Head of caudate nucleus (tissue), 42 donors: ENCODE data around the gene NKX2-8.

Experiments
- DNase-seq, 42 donors: peaks; one replicate each; pipeline versions ENCODE4 v3.0.0 to v3.0.0-alpha.2; 2020 to 2021; ENCODE audit warnings: mixed read lengths in 7 of 42
- intact Hi-C: fragments of 100-400 bp; cut with DNase I; formaldehyde crosslinking; loops from one replicate; pipeline ENCODE4 v1.15.0; 2022

The NKX2-8 gene

DNA sequence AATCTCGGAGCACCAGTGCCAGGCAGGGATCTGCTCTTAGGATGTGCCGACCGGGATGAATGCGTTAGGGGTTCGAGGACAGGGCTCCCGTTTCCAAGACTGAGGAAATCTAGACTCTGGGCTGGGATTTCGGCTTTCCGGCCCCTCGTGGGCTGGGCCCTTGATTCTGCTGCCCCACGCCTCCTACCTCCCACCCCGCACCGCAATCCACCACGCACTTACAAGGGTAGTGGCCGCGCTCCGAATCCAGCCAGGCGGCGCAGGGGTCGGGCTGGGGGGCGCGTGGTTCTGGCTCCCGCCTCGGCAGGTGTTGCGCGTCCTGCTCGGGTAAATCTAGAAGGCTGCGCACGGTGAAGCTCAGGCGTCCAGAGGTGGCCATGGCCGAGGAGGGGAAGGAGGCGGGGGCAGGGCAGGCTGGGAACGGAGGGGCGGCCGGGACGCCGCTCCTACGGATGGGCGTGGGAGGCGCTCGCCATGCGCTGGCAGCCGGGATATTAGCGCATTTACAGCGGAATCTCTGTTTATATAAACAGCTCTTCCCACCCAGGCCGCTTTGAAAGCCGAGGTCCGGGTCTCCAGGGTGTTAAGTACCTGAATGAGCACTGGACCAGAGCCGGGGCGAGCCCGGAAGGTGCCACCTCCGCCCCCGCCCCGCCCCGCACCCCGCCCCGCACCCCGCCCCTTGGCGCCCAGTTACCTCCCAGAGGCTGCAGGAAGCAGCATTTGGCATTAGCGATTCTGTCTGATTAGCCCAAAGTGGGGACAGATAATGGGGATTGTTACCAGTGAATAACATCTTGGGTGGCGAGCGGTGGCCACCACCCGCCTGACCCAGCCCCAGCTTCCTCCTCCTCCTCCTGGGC is at the start of gene NKX2-8:
Gene NKX2-8 (minus strand): TSS at position 604 of the 863 bp plus-strand sequence. CDS start 225 bp downstream, at position 379.
- intact Hi-C loops: no loop called here
- DNase-seq: no peak

DNA sequence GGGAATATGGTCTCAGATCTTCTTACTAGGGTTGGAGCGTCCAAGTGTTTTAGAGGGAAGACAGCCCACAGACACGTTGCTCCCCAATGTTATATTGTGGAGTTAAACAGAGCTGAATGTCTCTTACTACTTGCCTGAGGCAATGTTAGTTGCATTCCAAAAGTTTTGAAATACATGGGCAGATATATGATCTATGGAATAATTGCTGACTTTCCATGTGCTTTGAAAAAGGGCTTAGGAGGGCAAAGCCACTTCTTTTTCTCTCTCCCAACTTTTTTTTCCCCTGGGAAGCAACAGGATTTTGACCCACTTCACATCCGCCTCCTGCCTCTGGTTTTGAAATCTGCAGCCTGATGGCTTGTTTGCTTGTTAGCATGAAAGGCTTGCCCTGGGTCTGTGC is 45.6 kb upstream of the NKX2-8 start:
- intact Hi-C loops: no loop called here
- no peak for DNase-seq

DNA sequence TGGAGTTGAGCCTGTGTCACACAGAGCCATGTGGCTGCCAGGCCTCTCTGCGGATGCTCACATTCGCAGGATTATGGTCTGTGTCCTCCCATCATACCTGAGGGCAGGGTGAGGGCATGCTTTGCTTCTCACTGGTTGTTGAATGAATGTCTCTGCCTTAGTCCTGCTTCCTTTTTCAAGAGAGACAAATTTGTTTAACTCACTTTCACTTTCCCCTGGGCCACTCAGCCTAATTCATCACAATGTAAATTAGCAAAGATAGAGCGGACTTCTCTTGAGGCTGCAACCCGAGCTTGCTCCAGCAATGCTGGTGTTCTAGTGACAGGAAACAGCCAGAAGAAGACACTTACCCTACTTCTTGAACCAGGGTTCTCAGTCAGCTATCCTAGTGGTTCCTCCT is 43.7 kb upstream of the NKX2-8 start:
- no peak for DNase-seq
- intact Hi-C loops: no loop called here

DNA sequence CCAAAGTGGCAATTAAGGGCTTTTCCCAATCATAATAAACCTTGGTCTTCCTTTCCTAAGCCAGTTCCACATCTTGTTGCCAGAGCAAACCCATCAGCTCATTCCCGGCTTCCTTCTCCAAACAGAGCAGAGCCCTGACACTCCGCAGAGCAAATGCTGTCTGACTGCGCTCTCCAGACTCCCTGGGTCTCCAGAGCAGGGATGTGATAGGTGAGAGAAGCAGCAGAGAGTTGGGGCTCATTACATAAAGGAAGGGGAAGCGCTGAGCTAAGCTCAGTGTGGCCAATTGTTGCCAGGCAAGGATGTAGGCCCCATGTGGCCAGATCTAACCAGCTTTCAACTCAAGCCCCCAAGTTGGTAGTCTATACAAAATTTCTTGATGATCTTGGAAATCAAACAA is 43.0 kb upstream of the NKX2-8 start:
- no peak for DNase-seq
- intact Hi-C loops: no loop called here

DNA sequence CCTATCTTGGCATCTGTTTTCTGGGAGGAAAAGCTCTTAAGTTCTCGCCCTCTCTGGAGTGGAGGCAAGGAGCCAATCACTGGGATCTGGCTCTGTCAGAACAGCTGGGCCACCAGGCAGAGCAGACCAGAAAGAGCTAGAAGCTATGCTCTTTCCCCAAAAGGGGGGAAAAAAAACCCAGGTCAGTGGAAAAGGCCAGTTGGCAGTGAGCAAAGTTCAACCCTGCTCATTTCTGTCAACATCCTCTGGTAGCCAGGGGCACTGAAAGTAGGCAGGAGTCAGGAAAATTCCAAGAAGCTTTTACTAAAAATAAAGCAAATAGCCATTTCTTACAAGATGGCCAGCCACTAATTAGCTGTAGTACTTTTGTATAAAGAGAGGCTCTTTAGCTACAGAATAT is 42.6 kb upstream of the NKX2-8 start:
- no peak for DNase-seq
- intact Hi-C loops: no loop called here

DNA sequence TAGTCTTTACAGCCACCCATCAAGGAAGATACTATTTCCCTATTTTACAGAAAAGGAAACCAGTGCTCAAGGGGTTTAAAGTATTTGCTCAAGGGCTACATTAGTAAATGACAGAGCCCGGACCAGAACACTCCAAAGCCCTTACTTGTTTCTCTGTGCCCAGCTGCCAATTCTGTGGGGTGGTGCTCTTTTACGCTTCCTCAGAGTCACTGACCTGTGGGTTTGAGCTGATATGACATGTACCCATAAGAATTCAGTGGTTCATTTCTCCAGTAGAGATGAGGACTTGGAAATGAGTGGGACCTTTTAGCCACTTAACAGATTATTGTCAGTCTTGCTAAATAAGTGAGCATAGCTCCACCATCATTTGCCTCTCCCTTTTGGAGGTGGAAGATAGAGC is 37.4 kb upstream of the NKX2-8 start:
- intact Hi-C loops: no loop called here
- DNase-seq: no peak

DNA sequence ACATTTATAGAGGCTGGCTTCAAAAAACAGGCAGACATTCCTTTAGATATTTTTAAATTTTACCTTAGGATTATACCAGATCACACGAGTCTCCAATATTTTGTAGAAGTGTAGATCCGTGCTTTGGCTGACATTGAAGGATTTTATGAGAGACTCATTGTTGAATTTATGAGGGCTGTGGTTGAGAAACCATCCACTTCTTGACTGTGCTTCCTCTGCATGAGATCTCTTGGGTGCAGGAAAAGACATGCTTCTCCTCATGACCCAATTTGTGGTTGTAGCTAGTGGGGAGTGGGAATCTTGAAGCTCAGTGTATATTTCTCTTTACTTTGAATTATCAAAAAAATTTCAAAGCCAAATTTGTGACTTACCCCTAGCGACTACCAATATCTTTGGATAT is 36.7 kb upstream of the NKX2-8 start:
- DNase-seq: no peak
- intact Hi-C loops: no loop called here

DNA sequence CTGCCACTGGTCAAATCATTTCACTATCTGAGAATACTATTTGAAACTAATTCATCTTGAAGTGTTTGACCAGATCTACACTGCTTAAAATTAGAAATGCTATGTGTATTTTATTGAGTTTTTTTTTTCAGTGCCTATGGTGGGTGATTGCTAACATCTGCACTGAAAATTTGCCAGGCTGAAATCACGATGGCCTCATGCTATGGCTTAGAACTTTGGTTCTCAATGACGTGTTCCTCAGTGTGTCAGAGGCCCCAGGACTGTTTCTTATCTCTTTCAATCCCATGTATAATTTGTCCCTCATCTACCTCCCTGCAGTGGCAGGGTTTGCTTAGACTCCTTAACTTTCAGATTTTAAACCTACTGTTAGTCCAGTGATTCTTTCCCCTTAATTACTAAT is 36.2 kb upstream of the NKX2-8 start:
- DNase-seq: no peak
- intact Hi-C loops: no loop called here

DNA sequence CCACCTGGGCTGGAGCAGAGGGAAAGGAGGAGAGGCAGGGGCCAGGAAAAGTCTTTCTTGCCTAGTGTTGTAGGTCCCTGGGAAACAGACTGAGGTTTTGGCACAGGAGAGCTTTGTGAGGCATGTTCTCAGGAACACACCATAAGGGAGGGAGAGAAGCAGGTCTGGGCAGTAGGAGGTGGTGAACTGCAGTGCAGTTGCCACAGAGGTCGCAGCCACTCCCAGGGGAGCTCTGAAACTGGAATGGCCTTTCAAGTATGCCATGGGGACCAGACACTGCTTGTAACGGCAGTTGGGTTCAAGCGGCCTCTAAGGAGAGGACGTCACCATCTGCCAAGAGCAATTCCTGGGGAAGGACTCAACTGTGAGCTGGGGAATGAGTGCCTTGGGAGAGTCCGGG is 35.4 kb upstream of the NKX2-8 start:
- intact Hi-C loops: no loop called here
- DNase-seq: no peak

DNA sequence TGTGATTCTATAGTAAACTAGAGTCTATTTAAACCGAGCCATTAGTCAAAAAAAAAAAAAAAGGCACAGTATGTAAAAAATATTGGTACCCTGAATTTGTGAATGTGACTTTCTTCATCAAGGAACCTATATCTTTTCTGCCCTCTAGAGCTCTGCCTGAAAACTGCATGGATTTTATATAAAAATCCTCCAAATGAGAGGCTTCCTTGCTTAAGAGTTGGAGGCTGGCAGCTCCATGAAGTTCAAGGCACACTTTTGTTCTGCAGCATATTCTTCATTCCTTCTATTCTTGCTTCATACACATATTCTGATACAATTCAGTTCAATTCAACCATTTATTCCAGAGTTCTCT is 23.1 kb upstream of the NKX2-8 start:
- no peak for DNase-seq
- intact Hi-C loops: no loop called here

DNA sequence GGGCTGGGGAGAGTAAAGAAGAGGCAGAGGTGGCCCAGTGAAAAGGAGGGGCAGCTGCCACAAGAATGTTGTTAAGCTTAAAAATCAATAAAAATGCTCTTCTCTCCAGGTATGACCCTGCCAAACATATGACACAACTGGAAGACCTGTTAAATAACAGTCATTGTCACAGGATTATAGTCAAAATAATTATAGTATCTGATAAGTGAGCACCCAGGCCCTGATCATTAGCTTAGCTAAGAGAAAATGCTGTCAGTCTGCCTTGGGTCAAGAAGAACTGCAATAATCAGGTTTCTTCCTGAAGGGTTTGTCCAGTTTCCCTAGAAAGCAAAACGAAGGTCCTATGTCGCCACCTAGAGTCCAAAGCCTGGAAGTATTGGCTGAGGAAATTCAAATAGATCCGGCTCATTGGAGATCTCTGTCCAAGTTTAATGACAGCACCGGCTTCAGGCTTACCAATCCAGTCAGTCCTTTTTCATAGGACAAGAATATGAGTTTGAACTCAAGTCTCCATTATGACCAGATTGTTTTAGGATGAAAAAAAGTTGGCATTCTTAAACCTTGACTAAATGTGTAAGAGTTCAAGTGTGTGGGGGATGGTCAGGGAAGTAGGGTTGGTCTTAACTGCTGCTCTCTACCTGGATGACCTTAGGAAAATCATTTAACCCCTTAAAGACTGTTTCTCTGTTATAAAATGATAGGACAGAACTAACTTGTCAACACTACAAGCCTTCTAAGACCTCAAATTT is 22.5 kb upstream of the NKX2-8 start:
- peak in 33 of 42 donors; percentile 23 to 82 (median 56) for DNase-seq
- intact Hi-C loops: no loop called here

DNA sequence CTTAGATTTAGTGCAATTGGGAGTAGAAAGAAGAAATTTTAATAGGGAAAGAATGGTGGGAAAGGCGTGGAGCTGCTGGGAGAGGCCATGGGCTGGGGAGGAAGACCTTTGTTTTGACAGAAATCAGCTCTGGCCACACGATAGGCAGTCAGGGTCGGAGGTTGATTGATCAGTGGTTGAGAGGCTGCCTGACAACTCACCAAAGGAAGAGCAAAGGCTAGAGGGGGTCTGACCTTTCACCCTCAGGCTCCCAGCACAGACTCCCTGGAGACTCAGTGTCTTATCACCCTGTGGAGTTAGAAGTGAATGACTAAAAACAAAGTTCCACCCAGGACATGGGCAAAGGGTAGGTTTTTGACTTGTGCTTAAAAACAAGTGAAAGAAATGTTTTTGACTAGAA is 18.0 kb upstream of the NKX2-8 start:
- intact Hi-C loops: no loop called here

DNA sequence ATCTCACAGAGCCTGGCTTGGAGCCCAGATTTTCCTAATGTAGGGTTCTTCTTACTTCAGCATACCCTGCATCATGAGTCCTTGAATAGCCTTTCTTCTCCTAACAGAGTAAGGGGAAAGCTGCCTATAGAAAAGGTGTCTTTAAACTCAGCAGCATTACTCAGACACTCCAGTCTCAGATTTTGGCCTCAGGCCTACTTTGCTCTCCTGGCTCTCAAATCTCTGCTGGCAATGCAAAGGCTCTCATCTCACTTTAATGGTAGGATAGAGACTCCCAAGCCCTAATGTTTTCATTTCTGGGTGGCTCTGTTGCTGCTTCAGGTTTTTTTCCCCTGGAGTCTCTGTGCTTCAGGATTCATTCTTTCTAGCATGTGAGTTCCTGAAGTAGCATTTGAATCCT is 9.1 kb upstream of the NKX2-8 start:
- DNase-seq: no peak
- intact Hi-C loops: no loop called here

More for the DNA sequence above, 18.0 kb upstream of the NKX2-8 start:
- no peak for DNase-seq

DNA sequence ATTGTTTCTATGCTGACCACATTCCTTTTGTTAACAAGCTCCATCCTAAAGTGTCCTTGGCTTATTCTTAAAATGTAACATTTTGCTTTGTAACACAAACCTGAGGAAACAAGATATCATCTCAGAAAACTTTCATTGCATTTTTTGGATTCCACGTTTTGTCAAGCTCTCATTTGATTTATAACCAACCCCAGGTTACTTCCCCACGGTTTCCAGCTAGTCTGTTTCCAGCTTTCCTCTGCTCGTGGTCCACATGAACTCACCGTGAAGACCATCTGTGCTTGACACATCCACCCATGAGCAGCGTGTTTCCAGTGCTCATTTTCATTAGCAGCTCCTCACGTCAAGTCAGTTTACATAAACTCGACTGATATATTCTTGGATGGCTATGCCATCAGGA is 6.4 kb upstream of the NKX2-8 start:
- intact Hi-C loops: no loop called here
- DNase-seq: no peak

DNA sequence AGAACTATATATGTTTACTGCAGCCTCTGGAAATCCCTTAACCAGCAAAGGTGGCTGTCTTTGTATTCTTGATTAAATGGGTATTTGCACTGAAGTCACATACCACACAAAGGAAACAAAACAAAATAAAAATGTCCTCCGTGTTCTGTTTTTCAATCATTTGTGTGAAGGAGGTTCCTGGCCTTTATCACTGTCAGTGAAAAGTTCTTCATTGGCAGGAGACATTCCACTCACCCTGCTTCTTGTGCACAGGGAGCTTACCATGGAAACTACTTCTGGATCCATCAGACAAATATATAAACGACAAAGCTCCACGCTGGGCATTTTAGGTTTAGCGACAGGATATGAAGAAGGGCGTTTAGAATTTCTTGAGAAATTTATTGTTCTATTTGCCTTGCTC is 5.7 kb upstream of the NKX2-8 start:
- intact Hi-C loops: no loop called here
- DNase-seq: no peak

DNA sequence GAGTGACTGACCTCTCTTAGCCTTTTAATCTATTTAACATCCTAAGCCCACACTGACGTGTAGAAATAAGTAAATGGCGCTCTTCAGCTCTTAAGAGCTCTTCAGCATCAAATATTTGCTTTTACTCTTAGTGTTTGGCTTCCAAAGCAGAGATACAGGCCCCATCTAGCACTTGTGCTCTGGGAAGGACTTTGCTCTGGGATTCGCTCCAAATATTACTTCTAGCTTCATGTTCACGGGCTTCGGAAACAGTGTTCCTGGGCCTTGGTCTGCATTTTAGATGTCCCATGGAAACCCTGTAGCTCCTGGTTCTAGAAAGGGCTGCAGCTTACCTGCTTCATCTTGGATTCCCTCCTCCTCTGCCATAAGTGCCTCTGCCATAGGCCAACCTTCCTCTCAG is 2.7 kb upstream of the NKX2-8 start:
- intact Hi-C loops: no loop called here
- DNase-seq: no peak

DNA sequence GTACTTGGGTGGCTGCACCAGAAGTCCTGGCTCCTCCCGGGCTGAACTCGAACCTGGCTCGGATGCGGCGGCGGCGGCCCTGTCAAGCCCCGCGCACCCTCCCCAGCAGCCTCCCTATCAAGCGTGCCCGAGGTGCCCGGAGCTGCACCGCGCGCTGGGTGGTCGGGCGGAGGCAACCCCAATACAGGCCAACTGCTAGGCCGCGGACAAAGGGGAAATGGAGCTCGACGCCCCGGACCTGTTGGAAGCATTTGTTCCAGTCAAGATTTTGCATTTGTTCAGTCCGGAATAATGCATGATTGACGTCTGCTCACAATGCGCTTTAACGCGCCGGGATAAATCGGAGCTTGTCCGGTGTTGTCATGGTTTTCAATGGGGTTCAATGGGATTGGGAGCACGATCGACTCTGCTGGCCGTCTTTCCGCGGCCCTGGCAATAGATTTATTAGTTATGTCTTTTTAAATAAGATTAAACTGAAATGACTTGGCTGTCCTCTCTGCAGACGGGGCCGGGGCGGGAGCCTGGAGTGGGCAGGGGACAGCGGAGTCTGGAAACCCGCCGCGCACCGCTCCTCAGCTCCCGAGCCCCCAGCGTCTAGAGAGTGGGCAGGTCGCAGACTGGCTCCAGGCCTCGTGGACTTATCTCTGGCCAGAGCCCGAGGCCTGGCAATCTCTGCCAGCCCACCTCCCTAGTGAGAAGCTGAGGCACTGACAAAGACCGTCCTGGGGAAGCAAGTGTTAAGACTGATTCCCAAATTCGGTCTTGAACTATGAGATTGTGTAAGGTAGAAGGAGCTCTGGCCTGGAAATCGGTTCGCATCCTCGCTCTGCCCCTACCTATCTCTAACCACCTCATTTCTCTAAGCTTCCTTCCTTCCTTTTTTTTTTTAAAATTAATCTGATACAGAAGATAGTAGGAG is 1.7 kb upstream of the NKX2-8 start:
- intact Hi-C loops: no loop called here
- no peak for DNase-seq

DNA sequence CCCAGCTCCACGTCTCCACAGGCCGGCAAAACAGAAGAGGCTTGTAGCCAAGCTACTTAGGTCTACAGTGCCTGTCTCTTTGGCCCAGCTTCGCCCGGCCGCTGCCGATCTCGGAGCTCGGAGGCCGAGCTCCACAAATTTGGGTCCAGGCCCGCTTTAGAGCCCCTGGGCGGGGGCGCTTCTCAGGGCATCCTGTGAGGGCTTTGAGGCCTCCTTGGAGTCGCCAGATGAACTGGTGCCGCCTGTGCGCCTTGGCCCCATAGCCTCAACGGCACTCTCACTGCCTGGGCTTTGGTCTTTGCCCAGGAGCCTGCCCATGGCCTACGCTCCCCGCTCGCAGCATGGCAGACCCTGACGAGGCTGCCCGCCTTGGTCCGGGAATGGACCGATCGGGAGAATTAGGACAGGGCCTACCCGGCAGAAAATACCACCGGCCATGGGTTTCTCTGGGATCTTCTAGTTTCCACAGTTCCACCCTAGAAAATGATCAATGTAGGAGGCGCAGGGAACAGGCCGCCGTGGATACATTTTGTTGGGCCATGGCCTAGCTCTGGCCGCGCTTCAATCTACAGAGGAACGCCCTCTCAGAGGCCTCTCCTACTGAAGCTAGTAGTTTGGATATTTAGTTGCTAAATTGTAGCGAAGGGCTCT is 953 bp upstream of the NKX2-8 start:
- no peak for DNase-seq
- intact Hi-C loops: no loop called here

DNA sequence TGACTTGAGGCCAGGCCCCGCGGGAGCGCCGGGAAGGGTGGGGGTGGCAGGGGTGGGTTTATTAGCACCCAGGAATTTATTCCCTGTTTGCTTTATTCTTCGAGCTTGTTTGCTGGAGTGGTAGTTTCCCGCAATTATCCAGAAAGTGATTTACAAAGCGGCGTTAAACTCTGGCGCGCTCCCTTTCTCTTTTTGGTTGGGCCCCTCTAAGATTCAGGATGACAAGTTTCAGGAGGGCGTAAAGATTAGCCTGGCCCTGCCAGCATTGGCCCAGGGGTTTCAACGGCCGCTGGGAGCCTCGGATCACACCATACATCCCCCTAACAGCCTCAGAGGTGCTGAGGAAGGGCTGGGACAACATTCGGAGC is 444 bp upstream of the NKX2-8 start:
- no peak for DNase-seq
- intact Hi-C loops: no loop called here
